Neural cell (in vitro differentiated cells): ENCODE measurements around the gene DCUN1D2.

Source experiments
- POLR2AphosphoS5 ChIP-seq: IDR thresholded peaks from 2 replicates; pipeline ENCODE4 v1.6.1; 2012
- TF ChIP-seq, protein P1 (sequence below): fragments of 450-650 bp; IDR thresholded peaks from 2 replicates; pipeline ENCODE4 v1.5.1; 2014; ENCODE audit warnings: antibody characterized with exemption, mild to moderate bottlenecking, moderate library complexity; ENCODE audit not compliant: poor library complexity, severe bottlenecking

DNA sequence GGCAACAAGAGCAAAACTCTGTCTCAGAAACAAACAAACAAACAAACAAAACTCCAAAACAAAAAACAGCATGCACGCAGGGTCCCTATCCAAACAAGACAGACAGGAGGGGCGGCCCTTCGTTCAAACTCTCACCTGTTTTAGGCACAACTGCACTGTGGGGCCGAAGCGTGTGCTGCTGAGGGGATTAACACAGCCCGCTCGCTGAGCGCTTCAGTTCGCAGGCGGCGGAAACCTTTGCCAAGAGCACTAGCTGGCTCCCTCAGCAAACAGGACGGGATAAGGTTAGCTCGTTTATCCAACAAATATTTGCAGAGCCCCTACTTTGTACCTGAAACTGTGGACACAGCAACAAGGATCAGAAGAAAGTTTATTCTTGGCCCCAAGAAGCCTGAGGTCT is 35.6 kb downstream of the DCUN1D2 start:
- TF ChIP-seq POLR2AphosphoS5: no peak
- TF ChIP-seq, protein P1, sequence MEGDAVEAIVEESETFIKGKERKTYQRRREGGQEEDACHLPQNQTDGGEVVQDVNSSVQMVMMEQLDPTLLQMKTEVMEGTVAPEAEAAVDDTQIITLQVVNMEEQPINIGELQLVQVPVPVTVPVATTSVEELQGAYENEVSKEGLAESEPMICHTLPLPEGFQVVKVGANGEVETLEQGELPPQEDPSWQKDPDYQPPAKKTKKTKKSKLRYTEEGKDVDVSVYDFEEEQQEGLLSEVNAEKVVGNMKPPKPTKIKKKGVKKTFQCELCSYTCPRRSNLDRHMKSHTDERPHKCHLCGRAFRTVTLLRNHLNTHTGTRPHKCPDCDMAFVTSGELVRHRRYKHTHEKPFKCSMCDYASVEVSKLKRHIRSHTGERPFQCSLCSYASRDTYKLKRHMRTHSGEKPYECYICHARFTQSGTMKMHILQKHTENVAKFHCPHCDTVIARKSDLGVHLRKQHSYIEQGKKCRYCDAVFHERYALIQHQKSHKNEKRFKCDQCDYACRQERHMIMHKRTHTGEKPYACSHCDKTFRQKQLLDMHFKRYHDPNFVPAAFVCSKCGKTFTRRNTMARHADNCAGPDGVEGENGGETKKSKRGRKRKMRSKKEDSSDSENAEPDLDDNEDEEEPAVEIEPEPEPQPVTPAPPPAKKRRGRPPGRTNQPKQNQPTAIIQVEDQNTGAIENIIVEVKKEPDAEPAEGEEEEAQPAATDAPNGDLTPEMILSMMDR: no peak
